ENCODE data around the gene CD69. TPM values are rescaled to one million over a fixed set of nuclear protein-coding genes. Genes with fewer than 3 reads are reported as not detected.

Gene CD69
- total RNA-seq, 1 donor from 2014 or later = 0.18 TPM

DNA sequence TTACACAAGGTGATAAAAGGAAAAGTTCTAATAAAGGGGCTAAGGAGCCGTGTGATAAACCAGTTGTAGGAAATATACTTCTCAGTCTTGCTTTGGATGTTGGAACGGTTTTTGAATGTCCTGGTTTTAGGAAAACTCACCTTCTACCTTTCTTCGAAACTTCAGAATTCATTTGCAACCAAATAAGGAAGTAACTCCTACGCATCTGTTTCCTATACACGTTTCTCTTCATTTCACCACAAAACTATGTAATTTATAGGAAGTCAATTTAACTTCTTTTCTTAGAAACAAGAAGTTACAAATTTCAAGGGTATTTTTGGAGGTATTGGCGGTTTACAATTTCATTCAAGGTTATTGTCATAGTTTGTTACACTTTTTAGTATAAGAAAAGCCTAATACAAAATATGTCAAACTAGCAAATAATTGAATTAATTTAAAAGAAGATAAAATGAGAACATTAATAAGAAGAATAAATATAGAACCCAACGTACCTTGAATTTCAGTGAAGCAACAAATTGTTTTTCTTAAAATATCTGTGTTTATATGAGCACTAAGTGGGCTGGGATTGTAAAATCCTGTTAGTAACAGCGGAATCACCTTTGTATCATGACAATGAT, 33.2 kb upstream of the CD69 start:
- Mint-ChIP-seq H3K4me3 (ENCODE audit: unreplicated experiment) (no peak overlapping the region), H3K9me3 (ENCODE audit: unreplicated experiment) (no peaks in the 10 kb centered on the region), H3K4me1 (ENCODE audit: low read depth, unreplicated experiment) (peaks cover 15% of the 10 kb centered on the region), H3K27ac (ENCODE audit: unreplicated experiment) (no peak overlapping the region), H3K27me3 (ENCODE audit: low read depth, unreplicated experiment) (no peaks in the 10 kb centered on the region), H3K36me3 (ENCODE audit: low read depth, unreplicated experiment) (no peaks in the 10 kb centered on the region)
- Histone ChIP-seq H3K9ac (ENCODE audit: low read length) (no peak overlapping the region), H3K79me2 (ENCODE audit: insufficient read depth, low read length) (no peaks in the 10 kb centered on the region), H3K4me1 (ENCODE audit: insufficient read depth, low read length) (peaks cover 12% of the 10 kb centered on the region), H3K4me3 (ENCODE audit: insufficient read depth, low read depth, low read length) (no peak overlapping the region), H3K36me3 (ENCODE audit: insufficient read depth, low read length) (no peaks in the 10 kb centered on the region), H3K27ac (ENCODE audit: low read depth, low read length) (peak overlapping the region; percentile 64), H4K20me1 (ENCODE audit: insufficient read depth, low read length) (no peaks in the 10 kb centered on the region), H2AFZ (ENCODE audit: low read depth, low read length) (no peak overlapping the region), H3K27me3 (ENCODE audit: insufficient read depth, low read length) (no peaks in the 10 kb centered on the region), H3K4me2 (ENCODE audit: low read length) (peak overlapping the region; percentile 66), H3K9me3 (ENCODE audit: insufficient read depth, low read depth, low read length) (no peaks in the 10 kb centered on the region)
- DNase-seq (ENCODE audit: low read depth) (no peak), FAIRE-seq (no peak)
- TF ChIP-seq EZH2 (IDR thresholded peaks at IDR 0.05; ENCODE audit: insufficient read depth, low read length) = no peak
- TF ChIP-seq, protein P1, sequence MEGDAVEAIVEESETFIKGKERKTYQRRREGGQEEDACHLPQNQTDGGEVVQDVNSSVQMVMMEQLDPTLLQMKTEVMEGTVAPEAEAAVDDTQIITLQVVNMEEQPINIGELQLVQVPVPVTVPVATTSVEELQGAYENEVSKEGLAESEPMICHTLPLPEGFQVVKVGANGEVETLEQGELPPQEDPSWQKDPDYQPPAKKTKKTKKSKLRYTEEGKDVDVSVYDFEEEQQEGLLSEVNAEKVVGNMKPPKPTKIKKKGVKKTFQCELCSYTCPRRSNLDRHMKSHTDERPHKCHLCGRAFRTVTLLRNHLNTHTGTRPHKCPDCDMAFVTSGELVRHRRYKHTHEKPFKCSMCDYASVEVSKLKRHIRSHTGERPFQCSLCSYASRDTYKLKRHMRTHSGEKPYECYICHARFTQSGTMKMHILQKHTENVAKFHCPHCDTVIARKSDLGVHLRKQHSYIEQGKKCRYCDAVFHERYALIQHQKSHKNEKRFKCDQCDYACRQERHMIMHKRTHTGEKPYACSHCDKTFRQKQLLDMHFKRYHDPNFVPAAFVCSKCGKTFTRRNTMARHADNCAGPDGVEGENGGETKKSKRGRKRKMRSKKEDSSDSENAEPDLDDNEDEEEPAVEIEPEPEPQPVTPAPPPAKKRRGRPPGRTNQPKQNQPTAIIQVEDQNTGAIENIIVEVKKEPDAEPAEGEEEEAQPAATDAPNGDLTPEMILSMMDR (IDR thresholded peaks at IDR 0.05; ENCODE audit: insufficient read depth, low read depth, low read length) = no peak

DNA sequence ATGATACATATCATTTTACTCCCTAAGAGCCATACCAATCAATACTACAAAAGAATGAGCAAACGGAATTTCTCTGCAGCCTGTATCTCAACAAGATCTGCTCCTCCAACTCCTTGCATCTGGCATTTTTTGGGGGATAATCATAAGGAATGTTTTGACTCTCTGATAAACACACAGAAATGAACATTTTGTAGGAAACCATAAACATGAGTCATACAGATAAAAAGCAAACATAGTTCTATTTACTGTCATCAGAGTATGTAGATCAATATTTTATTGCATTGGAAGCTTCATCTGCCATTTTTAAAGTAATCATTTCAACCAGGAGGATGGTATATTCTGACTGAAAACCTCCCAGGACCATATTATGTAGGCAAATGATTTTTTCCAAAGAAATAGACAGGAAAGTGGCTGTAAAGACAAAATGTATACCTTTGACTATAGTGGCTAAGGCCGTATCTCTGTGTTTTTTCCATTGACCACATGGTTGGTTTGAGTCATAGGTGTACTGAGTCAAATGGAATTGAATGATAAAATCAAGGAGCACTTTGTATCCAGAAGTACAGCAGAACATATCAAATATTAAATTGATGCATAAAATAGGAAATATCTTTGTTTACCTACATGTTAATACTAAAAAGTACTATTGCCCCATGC, 32.4 kb upstream of the CD69 start:
- TF ChIP-seq, protein P1 (IDR thresholded peaks at IDR 0.05; ENCODE audit: insufficient read depth, low read depth, low read length) = no peak
- TF ChIP-seq EZH2 (IDR thresholded peaks at IDR 0.05; ENCODE audit: insufficient read depth, low read length) = no peak
- peaks cover 12% of the 10 kb centered on the region for H3K4me1 ChIP-seq (ENCODE audit: insufficient read depth, low read length)
- H4K20me1 ChIP-seq (ENCODE audit: insufficient read depth, low read length) = no peaks in the 10 kb centered on the region
- FAIRE-seq = peak; percentile 82
- no peaks in the 10 kb centered on the region for H3K9me3 ChIP-seq (ENCODE audit: insufficient read depth, low read depth, low read length)
- Mint-ChIP-seq H3K27ac (ENCODE audit: unreplicated experiment) (no peak overlapping the region), H3K4me3 (ENCODE audit: unreplicated experiment) (no peak overlapping the region), H3K27me3 (ENCODE audit: low read depth, unreplicated experiment) (no peaks in the 10 kb centered on the region), H3K9me3 (ENCODE audit: unreplicated experiment) (no peaks in the 10 kb centered on the region), H3K36me3 (ENCODE audit: low read depth, unreplicated experiment) (no peaks in the 10 kb centered on the region), H3K4me1 (ENCODE audit: low read depth, unreplicated experiment) (peaks cover 15% of the 10 kb centered on the region)
- no peak overlapping the region for H2AFZ ChIP-seq (ENCODE audit: low read depth, low read length)
- H3K36me3 ChIP-seq (ENCODE audit: insufficient read depth, low read length) = no peaks in the 10 kb centered on the region
- peak; percentile 78 for DNase-seq (ENCODE audit: low read depth)
- H3K27me3 ChIP-seq (ENCODE audit: insufficient read depth, low read length) = no peaks in the 10 kb centered on the region
- H3K4me2 ChIP-seq (ENCODE audit: low read length) = peak overlapping the region; percentile 66
- H3K4me3 ChIP-seq (ENCODE audit: insufficient read depth, low read depth, low read length) = no peak overlapping the region
- no peaks in the 10 kb centered on the region for H3K79me2 ChIP-seq (ENCODE audit: insufficient read depth, low read length)
- H3K27ac ChIP-seq (ENCODE audit: low read depth, low read length) = peak overlapping the region; percentile 64
- no peak overlapping the region for H3K9ac ChIP-seq (ENCODE audit: low read length)

Data from astrocyte (in vitro differentiated cells and primary cell).